Vagina (tissue), 2 donors: ENCODE measurements around the gene CD248.
A peak's percentile ranks its signal among the peaks of the same experiment; 100 is the strongest.

ENCODE experiments used
- POLR2A ChIP-seq, 2 donors: fragments of 450-650 bp; IDR thresholded peaks; one replicate each; pipeline ENCODE4 v1.6.1; 2017; ENCODE audit warnings: antibody characterized with exemption in 2 of 2, mild to moderate bottlenecking in 2 of 2, moderate library complexity in 2 of 2
- POLR2AphosphoS5 ChIP-seq, 2 donors: sonication (generic); formaldehyde crosslinking; IDR thresholded peaks; one replicate each; pipeline ENCODE4 v1.9.0; 2017; ENCODE audit warnings: antibody characterized with exemption in 2 of 2, mild to moderate bottlenecking in 2 of 2, low read depth in 1 of 2; ENCODE audit not compliant: insufficient read depth in 1 of 2
- TF ChIP-seq, protein P1 (sequence below), 3 experiments: fragments of 450-650 bp in 2 of 3; fragments of 200-600 bp in 1 of 3; sonication (generic) in 1 of 3; IDR thresholded peaks; one replicate each; pipeline ENCODE4 v1.5.1; 2017 to 2019; ENCODE audit warnings: antibody characterized with exemption in 3 of 3, mild to moderate bottlenecking in 2 of 3, moderate library complexity in 2 of 3

DNA sequence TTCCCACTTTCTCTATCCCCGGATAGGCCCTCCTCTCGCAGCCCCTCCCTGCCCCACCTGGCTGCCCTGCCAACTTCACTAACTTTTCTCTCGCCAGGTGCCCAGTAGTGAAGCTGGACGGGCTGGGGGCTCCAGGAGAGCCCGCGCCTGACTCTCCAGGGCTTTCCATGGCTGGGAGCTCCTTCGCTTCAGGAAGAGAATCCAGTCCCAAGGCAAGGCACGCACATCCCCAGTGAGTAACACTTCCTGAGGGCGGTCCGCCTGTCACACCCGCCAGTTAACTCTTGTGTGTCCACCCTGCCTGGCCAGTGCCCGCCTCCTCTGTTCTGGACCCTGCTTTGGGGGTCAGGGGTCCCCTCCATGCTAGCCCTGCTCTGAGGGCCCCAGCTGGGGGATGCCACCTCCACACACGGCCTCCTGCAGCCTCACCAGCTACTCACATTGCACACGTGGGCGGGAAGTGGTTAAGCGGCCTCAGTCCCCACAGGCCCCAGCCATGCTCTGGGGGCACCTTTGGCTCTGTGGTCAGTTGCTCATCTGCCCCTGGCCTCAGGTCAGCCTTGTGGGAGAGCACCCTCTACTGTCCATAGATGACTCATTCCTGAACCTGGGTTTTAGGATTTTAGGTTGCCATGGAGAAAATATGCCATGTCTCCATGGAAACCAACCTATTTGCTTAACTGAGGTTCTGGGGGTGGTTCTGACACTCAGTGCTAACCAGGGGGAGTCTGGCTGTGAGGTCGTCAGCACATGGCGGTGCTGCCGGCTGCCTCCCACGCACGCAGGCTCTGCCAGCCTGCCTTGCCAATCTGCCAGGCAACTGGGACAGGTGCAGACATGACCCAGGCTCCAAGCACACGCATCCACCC lies 19.6 kb upstream of the CD248 start, which contains the start of gene RIN1:
- TF ChIP-seq, protein P1, sequence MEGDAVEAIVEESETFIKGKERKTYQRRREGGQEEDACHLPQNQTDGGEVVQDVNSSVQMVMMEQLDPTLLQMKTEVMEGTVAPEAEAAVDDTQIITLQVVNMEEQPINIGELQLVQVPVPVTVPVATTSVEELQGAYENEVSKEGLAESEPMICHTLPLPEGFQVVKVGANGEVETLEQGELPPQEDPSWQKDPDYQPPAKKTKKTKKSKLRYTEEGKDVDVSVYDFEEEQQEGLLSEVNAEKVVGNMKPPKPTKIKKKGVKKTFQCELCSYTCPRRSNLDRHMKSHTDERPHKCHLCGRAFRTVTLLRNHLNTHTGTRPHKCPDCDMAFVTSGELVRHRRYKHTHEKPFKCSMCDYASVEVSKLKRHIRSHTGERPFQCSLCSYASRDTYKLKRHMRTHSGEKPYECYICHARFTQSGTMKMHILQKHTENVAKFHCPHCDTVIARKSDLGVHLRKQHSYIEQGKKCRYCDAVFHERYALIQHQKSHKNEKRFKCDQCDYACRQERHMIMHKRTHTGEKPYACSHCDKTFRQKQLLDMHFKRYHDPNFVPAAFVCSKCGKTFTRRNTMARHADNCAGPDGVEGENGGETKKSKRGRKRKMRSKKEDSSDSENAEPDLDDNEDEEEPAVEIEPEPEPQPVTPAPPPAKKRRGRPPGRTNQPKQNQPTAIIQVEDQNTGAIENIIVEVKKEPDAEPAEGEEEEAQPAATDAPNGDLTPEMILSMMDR (IDR thresholded peaks at IDR 0.05), result peak in 2 of 3 experiments; percentile 25 to 35
- TF ChIP-seq POLR2AphosphoS5 (IDR thresholded peaks at IDR 0.05; ENCODE audit: insufficient read depth in 1 of 2, low read depth in 1 of 2) (peak; percentile 9 to 86), POLR2A (IDR thresholded peaks at IDR 0.05) (no peak)
